K562 (cell line): ENCODE results near the gene METAP1. TPM values are rescaled to one million over a fixed set of nuclear protein-coding genes. Genes with fewer than 3 reads are reported as not detected.
A peak's percentile ranks its signal among the peaks of the same experiment; 100 is the strongest.

Source experiments
- CBFA2T2 ChIP-seq: fragments of 450-650 bp; conservative IDR thresholded peaks from 2 replicates; pipeline ENCODE4 v1.6.1; 2017; ENCODE audit warnings: mild to moderate bottlenecking
- CBX1 ChIP-seq: sonication (generic); IDR thresholded peaks from 2 replicates; pipeline ENCODE4 v1.6.1; 2016; ENCODE audit warnings: antibody characterized with exemption, low read depth, mild to moderate bottlenecking
- CTBP1 ChIP-seq: fragments of 450-650 bp; IDR thresholded peaks from 2 replicates; pipeline ENCODE4 v1.6.1; 2016; ENCODE audit warnings: borderline replicate concordance
- ELF4 ChIP-seq: fragments of 450-650 bp; formaldehyde crosslinking; IDR thresholded peaks from 2 replicates; pipeline ENCODE4 v1.4.0; 2022; ENCODE audit warnings: missing genetic modification characterization
- ESRRB ChIP-seq: fragments of 250-450 bp; sonication (Bioruptor Pico); IDR thresholded peaks from 2 replicates; pipeline ENCODE4 v1.5.0; 2020; ENCODE audit warnings: mild to moderate bottlenecking, moderate library complexity, borderline replicate concordance
- FOSL1 ChIP-seq: fragments of 200-800 bp; sonication (Bioruptor generic); conservative IDR thresholded peaks from 2 replicates; pipeline ENCODE4 v1.6.1; 2016; ENCODE audit warnings: missing genetic modification characterization, missing compliant biosample characterization
- HMGN3 ChIP-seq: IDR thresholded peaks from 2 replicates; pipeline ENCODE4 v1.6.1; 2011; ENCODE audit warnings: borderline replicate concordance, low read depth, mild to moderate bottlenecking, mixed read lengths, low read length; ENCODE audit not compliant: insufficient read length; ENCODE audit errors: extremely low read depth
- NCOA6 ChIP-seq: fragments of 450-650 bp; IDR thresholded peaks from 2 replicates; pipeline ENCODE4 v1.6.1; 2017; ENCODE audit warnings: mild to moderate bottlenecking
- NR2C2 ChIP-seq, 2 experiments: fragments of 200-800 bp in 1 of 2; sonication (Bioruptor generic) in 1 of 2; sonication (generic) in 1 of 2; formaldehyde crosslinking in 1 of 2; IDR thresholded peaks; 2 replicates each; pipeline versions ENCODE4 v1.6.1 to v1.8.0; 2016 to 2022; ENCODE audit warnings: mild to moderate bottlenecking in 1 of 2, missing compliant biosample characterization in 1 of 2, missing genetic modification characterization in 1 of 2, missing genetic modification reagents in 1 of 2
- PCBP2 ChIP-seq: fragments of 200-400 bp; formaldehyde crosslinking; IDR thresholded peaks from 2 replicates; pipeline ENCODE4 v1.6.1; 2018; ENCODE audit warnings: low read length, low read depth, mild to moderate bottlenecking, moderate library complexity; ENCODE audit not compliant: poor library complexity, severe bottlenecking
- PML ChIP-seq: IDR thresholded peaks from 2 replicates; pipeline ENCODE4 v1.6.1; 2012; ENCODE audit warnings: low read length, inconsistent platforms
- RBM15 ChIP-seq: fragments of 200-400 bp; formaldehyde crosslinking; IDR thresholded peaks from 2 replicates; pipeline ENCODE4 v1.6.1; 2018; ENCODE audit warnings: mild to moderate bottlenecking, low read length, moderate library complexity; ENCODE audit not compliant: insufficient read depth
- RREB1 ChIP-seq: fragments of 250-450 bp; sonication (Bioruptor Pico); IDR thresholded peaks from 2 replicates; pipeline ENCODE4 v1.4.0; 2020
- SMAD2 ChIP-seq: fragments of 150-350 bp; IDR thresholded peaks from 2 replicates; pipeline ENCODE4 v1.6.1; 2014; ENCODE audit warnings: low read depth, mild to moderate bottlenecking, low read length
- TARDBP ChIP-seq: fragments of 450-650 bp; IDR thresholded peaks from 2 replicates; pipeline ENCODE4 v1.6.1; 2016
- XRCC4 ChIP-seq: IDR thresholded peaks from one replicate; pipeline ENCODE4 v1.6.1; 2011; ENCODE audit not compliant: insufficient read depth, insufficient read length; ENCODE audit errors: extremely low read depth
- ZBTB5 ChIP-seq: fragments of 450-650 bp; IDR thresholded peaks from 2 replicates; pipeline ENCODE4 v1.6.1; 2017; ENCODE audit warnings: antibody characterized with exemption
- ZEB2 ChIP-seq: fragments of 450-650 bp; IDR thresholded peaks from 2 replicates; pipeline ENCODE4 v1.6.1; 2016
- ZFPM2 ChIP-seq: fragments of 250-450 bp; sonication (Bioruptor Pico); IDR thresholded peaks from 2 replicates; pipeline ENCODE4 v1.5.1; 2022; ENCODE audit warnings: mild to moderate bottlenecking
- ZNF121 ChIP-seq: sonication (generic); formaldehyde crosslinking; conservative IDR thresholded peaks from 2 replicates; pipeline ENCODE4 v1.8.0; 2022; ENCODE audit warnings: missing genetic modification reagents
- ZNF146 ChIP-seq: IDR thresholded peaks from one replicate; pipeline ENCODE4 v1.6.1; 2018; ENCODE audit warnings: missing compliant biosample characterization; ENCODE audit not compliant: unreplicated experiment
- ZNF197 ChIP-seq: fragments of 200-800 bp; sonication (Bioruptor generic); IDR thresholded peaks from 2 replicates; pipeline ENCODE4 v1.6.1; 2016; ENCODE audit warnings: low read depth, missing genetic modification characterization, missing compliant biosample characterization
- polyA plus RNA-seq, 8 experiments: library from polyadenylated mRNA; depleted of rRNA in 4 of 8; stranded (reverse) in 5 of 8; unstranded in 3 of 8; fragments of >200 nt; fragmentation: Nextera tagmentation in 2 of 8; fragmentation: Illumina TruSeq in 1 of 8; extraction: Ambion mirVana in 2 of 8; extraction: Trizol in 1 of 8; gene quantifications; 2 replicates each; pipeline versions ENCODE4 v1.2.1 to v1.2.3, GENCODE V29; 2011 to 2014; ENCODE audit warnings: inconsistent platforms in 1 of 8, missing spikeins in 1 of 8
- total RNA-seq, 7 experiments: library from RNA; depleted of rRNA in 6 of 7; stranded (reverse); fragments of >200 nt in 6 of 7; fragmentation: Illumina TruSeq in 2 of 7; extraction: Trizol in 2 of 7; gene quantifications; 2 replicates each; pipeline versions ENCODE4 v1.2.1 to v1.2.3, GENCODE V29; 2011 to 2021; ENCODE audit warnings: low replicate concordance in 1 of 7

Gene METAP1
- total and polyA plus RNA-seq, 9 of the 15 experiments (the other 6 are each of a cell fraction or from before 2014, with no cell fraction given), result 31.4 to 77.6 (median 59.5) TPM

- no peak for TF ChIP-seq HMGN3
- no peak for TF ChIP-seq XRCC4
- TF ChIP-seq NR2C2 (CRISPR knock-in tag; IDR thresholded peaks at IDR 0.05), result no peak
- TF ChIP-seq NR2C2 (tag; IDR thresholded peaks at IDR 0.05), result no peak
- no peak for TF ChIP-seq RREB1 (CRISPR knock-in tag)
- no peak for TF ChIP-seq ZNF121 (CRISPR knock-in tag)
- TF ChIP-seq PML, result peak; percentile 83; the same call in 1 of the 2 replicates
- TF ChIP-seq ZNF146 (CRISPR knock-in tag), result no peak
- TF ChIP-seq PCBP2, result no peak
- TF ChIP-seq SMAD2, result no peak
- no peak for TF ChIP-seq ZNF197 (CRISPR knock-in tag)
- no peak for TF ChIP-seq NCOA6
- peak; percentile 52; the same call in 1 of the 2 replicates for TF ChIP-seq CTBP1
- TF ChIP-seq CBFA2T2, result no peak
- no peak for TF ChIP-seq FOSL1
- TF ChIP-seq CBX1, result peak; percentile 50; the same call in 1 of the 2 replicates
- no peak for TF ChIP-seq RBM15
- no peak for TF ChIP-seq ZFPM2 (CRISPR knock-in tag)
- TF ChIP-seq TARDBP, result no peak
- no peak for TF ChIP-seq ESRRB (CRISPR knock-in tag)
- no peak for TF ChIP-seq ZEB2
- no peak for TF ChIP-seq ELF4 (CRISPR knock-in tag)
- no peak for TF ChIP-seq ZBTB5
Observed at GRCh38 chr4:99088481-99089365, 93.2 kb downstream of the METAP1 start, which contains the start of gene ADH5 (continued).
